ENCODE results near the gene TESK2. TPM values are rescaled to one million over a fixed set of nuclear protein-coding genes. Genes with fewer than 3 reads are reported as not detected.

The TESK2 gene
- total and polyA plus RNA-seq, 12 donors = 0.77 to 2.6 (median 1.3) TPM

- WGBS, 2 donors = 93 to 98% methylated on average over 2 of the region's 2 CpGs
- H3K4me1 ChIP-seq = peaks cover 14 to 44% (median 36%) of the 10 kb centered on the region in 9 donors
- no peak overlapping the region for H3K4me3 ChIP-seq
- H3K27me3 ChIP-seq = no peaks in the 10 kb centered on the region
- H3K36me3 ChIP-seq = peaks cover 0 to 57% (median 30%) of the 10 kb centered on the region in 9 donors
- DNase-seq = no peak
- no peak for ATAC-seq
- no peak overlapping the region for H3K27ac ChIP-seq
- no peak for TF ChIP-seq CTCF (IDR thresholded peaks at IDR 0.05)
- intact Hi-C loops (cut with DNase I) = no loop called here
- H3K9me3 ChIP-seq = no peaks in the 10 kb centered on the region
Measured at GRCh38 chr1:45344499-45344898, 146.5 kb downstream of the TESK2 start.

- ATAC-seq = no peak
- Histone ChIP-seq H3K4me3 (peak overlapping the region; percentile 58 to 91 (median 82)), H3K27ac (peak overlapping the region in 9 of 10 donors; percentile 92 to 99 (median 97)), H3K27me3 (no peaks in the 10 kb centered on the region), H3K4me1 (peaks cover 11 to 35% (median 25%) of the 10 kb centered on the region in 9 donors), H3K36me3 (peaks cover 0 to 47% (median 30%) of the 10 kb centered on the region in 9 donors), H3K9me3 (no peaks in the 10 kb centered on the region)
- intact Hi-C loops (cut with DNase I) = no loop called here
- TF ChIP-seq CTCF (IDR thresholded peaks at IDR 0.05) = no peak
- WGBS, 2 donors = 34 to 44% methylated on average over 6 of the region's 6 CpGs
- DNase-seq = no peak
Measured at GRCh38 chr1:45340816-45341466, 150.0 kb downstream of the TESK2 start.

GRCh38 chr1:45339789-45340558 is 151.0 kb downstream of the TESK2 start, which contains the start of the genes MUTYH and TOE1:
TSS of gene MUTYH (minus strand) at chr1:45340440. CDS start at chr1:45334505, 5,935 bp downstream.
TSS of gene TOE1 (plus strand) at chr1:45340170. CDS start at chr1:45340253, 83 bp downstream.
- Histone ChIP-seq H3K27me3 (no peaks in the 10 kb centered on the region), H3K4me3 (peak within 1 kb of the TSS; percentile 58 to 91 (median 82)), H3K36me3 (peaks cover 0 to 37% (median 30%) of the 10 kb centered on the region in 9 donors), H3K27ac (peak within 1 kb of the TSS; percentile 85 to 99 (median 96)), H3K4me1 (peaks cover 11 to 35% (median 25%) of the 10 kb centered on the region in 9 donors), H3K9me3 (no peaks in the 10 kb centered on the region)
- TF ChIP-seq CTCF (IDR thresholded peaks at IDR 0.05) = peak in 3 of 9 donors; percentile 4 to 34 (median 31)
- peak; percentile 95 to 97 (median 96) for ATAC-seq
- intact Hi-C loops (cut with DNase I) = no loop called here
- peak; percentile 93 for DNase-seq
- WGBS, 2 donors = 1% methylated on average over 70 of the region's 70 CpGs

- no peak overlapping the region for H3K4me3 ChIP-seq
- no peak for TF ChIP-seq CTCF (IDR thresholded peaks at IDR 0.05)
- no peaks in the 10 kb centered on the region for H3K9me3 ChIP-seq
- DNase-seq (no peak), ATAC-seq (no peak)
- H3K27ac ChIP-seq = no peak overlapping the region
- no peaks in the 10 kb centered on the region for H3K27me3 ChIP-seq
- H3K4me1 ChIP-seq = peaks cover 11 to 43% (median 25%) of the 10 kb centered on the region in 9 donors
- H3K36me3 ChIP-seq = peaks cover 0 to 31% (median 23%) of the 10 kb centered on the region in 9 donors
- 76 to 92% methylated on average over 3 of the region's 3 CpGs for WGBS, 2 donors
- intact Hi-C loops (cut with DNase I) = no loop called here
Measured at GRCh38 chr1:45337630-45338325, 153.2 kb downstream of the TESK2 start.

Data from heart right ventricle (tissue), 16 donors.